Measurements from ENCODE around the gene FBRS. TPM values are rescaled to one million over a fixed set of nuclear protein-coding genes. Genes with fewer than 3 reads are reported as not detected.

FBRS gene
- total and polyA plus RNA-seq, 2 of the 13 experiments (the other 11 are each of a cell fraction or from before 2014, with no cell fraction given): 13.7 to 16.2 TPM

DNA sequence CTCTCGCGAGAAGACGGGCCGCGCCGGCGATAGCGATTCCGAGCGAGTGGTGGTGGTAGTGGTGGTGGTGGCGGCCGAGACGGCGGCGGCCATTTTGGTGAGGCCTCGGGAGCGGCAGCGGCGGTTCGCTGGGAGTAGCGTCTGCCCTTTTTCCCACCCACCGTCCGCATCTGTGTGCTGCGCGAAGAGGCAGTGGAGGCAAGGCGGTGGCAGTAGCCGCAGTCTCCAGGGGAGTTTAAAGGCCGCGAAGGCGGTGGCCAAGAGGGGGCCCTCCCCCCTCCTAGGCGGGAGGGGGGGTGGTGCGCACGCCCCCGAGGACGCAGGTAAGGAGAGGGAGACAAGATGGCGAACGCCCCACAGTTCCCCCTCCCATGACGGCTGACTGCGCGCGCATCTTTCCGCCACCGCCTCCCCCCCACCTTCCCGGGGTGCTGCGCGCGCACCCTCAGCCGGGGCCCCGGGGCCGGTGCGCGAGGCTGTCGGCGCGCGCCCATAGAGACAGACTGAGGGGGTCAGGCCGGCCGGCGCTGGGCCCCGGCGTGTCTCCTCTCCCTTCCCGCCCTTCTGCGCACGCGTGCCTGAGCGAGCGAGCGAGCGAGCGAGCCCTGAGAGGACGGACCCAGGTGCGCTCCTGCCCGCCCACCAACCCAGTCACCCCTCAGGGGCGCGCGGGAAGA, 40.0 kb downstream of the FBRS start (continued):
- TF ChIP-seq, protein P1, sequence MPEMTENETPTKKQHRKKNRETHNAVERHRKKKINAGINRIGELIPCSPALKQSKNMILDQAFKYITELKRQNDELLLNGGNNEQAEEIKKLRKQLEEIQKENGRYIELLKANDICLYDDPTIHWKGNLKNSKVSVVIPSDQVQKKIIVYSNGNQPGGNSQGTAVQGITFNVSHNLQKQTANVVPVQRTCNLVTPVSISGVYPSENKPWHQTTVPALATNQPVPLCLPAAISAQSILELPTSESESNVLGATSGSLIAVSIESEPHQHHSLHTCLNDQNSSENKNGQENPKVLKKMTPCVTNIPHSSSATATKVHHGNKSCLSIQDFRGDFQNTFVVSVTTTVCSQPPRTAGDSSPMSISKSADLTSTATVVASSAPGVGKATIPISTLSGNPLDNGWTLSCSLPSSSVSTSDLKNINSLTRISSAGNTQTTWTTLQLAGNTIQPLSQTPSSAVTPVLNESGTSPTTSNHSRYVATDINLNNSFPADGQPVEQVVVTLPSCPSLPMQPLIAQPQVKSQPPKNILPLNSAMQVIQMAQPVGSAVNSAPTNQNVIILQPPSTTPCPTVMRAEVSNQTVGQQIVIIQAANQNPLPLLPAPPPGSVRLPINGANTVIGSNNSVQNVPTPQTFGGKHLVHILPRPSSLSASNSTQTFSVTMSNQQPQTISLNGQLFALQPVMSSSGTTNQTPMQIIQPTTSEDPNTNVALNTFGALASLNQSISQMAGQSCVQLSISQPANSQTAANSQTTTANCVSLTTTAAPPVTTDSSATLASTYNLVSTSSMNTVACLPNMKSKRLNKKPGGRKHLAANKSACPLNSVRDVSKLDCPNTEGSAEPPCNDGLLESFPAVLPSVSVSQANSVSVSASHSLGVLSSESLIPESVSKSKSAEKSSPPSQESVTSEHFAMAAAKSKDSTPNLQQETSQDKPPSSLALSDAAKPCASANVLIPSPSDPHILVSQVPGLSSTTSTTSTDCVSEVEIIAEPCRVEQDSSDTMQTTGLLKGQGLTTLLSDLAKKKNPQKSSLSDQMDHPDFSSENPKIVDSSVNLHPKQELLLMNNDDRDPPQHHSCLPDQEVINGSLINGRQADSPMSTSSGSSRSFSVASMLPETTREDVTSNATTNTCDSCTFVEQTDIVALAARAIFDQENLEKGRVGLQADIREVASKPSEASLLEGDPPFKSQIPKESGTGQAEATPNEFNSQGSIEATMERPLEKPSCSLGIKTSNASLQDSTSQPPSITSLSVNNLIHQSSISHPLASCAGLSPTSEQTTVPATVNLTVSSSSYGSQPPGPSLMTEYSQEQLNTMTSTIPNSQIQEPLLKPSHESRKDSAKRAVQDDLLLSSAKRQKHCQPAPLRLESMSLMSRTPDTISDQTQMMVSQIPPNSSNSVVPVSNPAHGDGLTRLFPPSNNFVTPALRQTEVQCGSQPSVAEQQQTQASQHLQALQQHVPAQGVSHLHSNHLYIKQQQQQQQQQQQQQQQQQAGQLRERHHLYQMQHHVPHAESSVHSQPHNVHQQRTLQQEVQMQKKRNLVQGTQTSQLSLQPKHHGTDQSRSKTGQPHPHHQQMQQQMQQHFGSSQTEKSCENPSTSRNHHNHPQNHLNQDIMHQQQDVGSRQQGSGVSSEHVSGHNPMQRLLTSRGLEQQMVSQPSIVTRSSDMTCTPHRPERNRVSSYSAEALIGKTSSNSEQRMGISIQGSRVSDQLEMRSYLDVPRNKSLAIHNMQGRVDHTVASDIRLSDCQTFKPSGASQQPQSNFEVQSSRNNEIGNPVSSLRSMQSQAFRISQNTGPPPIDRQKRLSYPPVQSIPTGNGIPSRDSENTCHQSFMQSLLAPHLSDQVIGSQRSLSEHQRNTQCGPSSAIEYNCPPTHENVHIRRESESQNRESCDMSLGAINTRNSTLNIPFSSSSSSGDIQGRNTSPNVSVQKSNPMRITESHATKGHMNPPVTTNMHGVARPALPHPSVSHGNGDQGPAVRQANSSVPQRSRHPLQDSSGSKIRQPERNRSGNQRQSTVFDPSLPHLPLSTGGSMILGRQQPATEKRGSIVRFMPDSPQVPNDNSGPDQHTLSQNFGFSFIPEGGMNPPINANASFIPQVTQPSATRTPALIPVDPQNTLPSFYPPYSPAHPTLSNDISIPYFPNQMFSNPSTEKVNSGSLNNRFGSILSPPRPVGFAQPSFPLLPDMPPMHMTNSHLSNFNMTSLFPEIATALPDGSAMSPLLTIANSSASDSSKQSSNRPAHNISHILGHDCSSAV (CRISPR knock-in tag; IDR thresholded peaks at IDR 0.05; ENCODE audit: borderline replicate concordance): no peak
- peak; percentile 86 for TF ChIP-seq TEAD3 (CRISPR knock-in tag; optimal IDR thresholded peaks at IDR 0.05; ENCODE audit: borderline replicate concordance)
- 0 out of 2 replicates have a peak, but pooled peaks have one; percentile 83 for TF ChIP-seq ZNF569 (CRISPR knock-in tag; IDR thresholded peaks at IDR 0.05; ENCODE audit: borderline replicate concordance)
- TF ChIP-seq ZNF484 (CRISPR knock-in tag; IDR thresholded peaks at IDR 0.05; ENCODE audit: borderline replicate concordance, low read depth): no peak
- TF ChIP-seq ZNF546 (CRISPR knock-in tag; conservative IDR thresholded peaks at IDR 0.05): peak; percentile 78
- peak; percentile 84 for TF ChIP-seq ZSCAN9 (CRISPR knock-in tag; IDR thresholded peaks at IDR 0.05; ENCODE audit: borderline replicate concordance)
- TF ChIP-seq, protein P2, sequence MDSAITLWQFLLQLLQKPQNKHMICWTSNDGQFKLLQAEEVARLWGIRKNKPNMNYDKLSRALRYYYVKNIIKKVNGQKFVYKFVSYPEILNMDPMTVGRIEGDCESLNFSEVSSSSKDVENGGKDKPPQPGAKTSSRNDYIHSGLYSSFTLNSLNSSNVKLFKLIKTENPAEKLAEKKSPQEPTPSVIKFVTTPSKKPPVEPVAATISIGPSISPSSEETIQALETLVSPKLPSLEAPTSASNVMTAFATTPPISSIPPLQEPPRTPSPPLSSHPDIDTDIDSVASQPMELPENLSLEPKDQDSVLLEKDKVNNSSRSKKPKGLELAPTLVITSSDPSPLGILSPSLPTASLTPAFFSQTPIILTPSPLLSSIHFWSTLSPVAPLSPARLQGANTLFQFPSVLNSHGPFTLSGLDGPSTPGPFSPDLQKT (CRISPR knock-in tag; IDR thresholded peaks at IDR 0.05; ENCODE audit: borderline replicate concordance): no peak
- TF ChIP-seq ZNF318 (CRISPR knock-in tag; IDR thresholded peaks at IDR 0.05): peak; percentile 45; the same call in 1 of the 2 replicates
- TF ChIP-seq SNAPC2 (CRISPR knock-in tag; IDR thresholded peaks at IDR 0.05): no peak; the same call in 1 of the 2 replicates
- TF ChIP-seq BRD4 (CRISPR knock-in tag; IDR thresholded peaks at IDR 0.05): peak; percentile 100
- TF ChIP-seq ZNF251 (CRISPR knock-in tag; IDR thresholded peaks at IDR 0.05): no peak
